HCT116 (cell line): Measurements from ENCODE around the gene BCR. TPM values are rescaled to one million over a fixed set of nuclear protein-coding genes. Genes with fewer than 3 reads are reported as not detected.

ENCODE experiments used
- ATAC-seq: fragments of 200-7000 bp; cut with Tn5 transposase; 2 replicates; pipeline ENCODE4 v1.9.1; 2020; ENCODE audit warnings: mild to moderate bottlenecking, moderate library complexity
- BruUV-seq: library from RNA; stranded (reverse); fragments of 400-500 nt; replicated peaks from 2 replicates; lab custom pipeline; 2021; lab: Mats Ljungman, UMichigan
- CTCF ChIA-PET: fragments of 300-600 bp; sonication (Branson Sonifier 250); formaldehyde crosslinking; loops from one replicate; lab custom pipeline; 2021; ENCODE audit warnings: antibody characterized with exemption; lab: Charles Lee
- POLR2A ChIA-PET: fragments of 300-600, 350-600 bp; sonication (Branson Sonifier 250); formaldehyde crosslinking; loops from one replicate; lab custom pipeline; 2021; ENCODE audit warnings: antibody characterized with exemption; lab: Charles Lee
- RAD21 ChIA-PET, 2 experiments: fragments of 300-600 bp; sonication (Branson Sonifier 250); formaldehyde crosslinking; loops; one replicate each; lab custom pipeline; 2023; ENCODE audit warnings: low total read pairs in 2 of 2; ENCODE audit not compliant: uncharacterized antibody in 2 of 2, unreplicated experiment in 2 of 2, low non-redundant PET in 1 of 2; lab: Charles Lee
- DNase-seq: peaks from one replicate; pipeline ENCODE4 v3.0.0-alpha.2; 2010; ENCODE audit warnings: low read depth, low spot score
- H2AFZ ChIP-seq: fragments of 200-600 bp; shearing (Covaris generic), sonication (generic); 2 replicates; pipeline ENCODE4 v1.6.1; 2017; ENCODE audit warnings: low read depth, mixed run types, mixed read lengths, antibody characterized with exemption, low read length; ENCODE audit not compliant: poor library complexity, severe bottlenecking
- H3K27ac ChIP-seq: 2 replicates; pipeline ENCODE4 v1.5.1; 2012; ENCODE audit warnings: low read depth, low read length
- H3K27me3 ChIP-seq: fragments of 200-600 bp; sonication (generic); 2 replicates; pipeline ENCODE4 v1.6.1; 2016; ENCODE audit warnings: mixed run types, low read length, mixed read lengths; ENCODE audit not compliant: insufficient read depth
- H3K36me3 ChIP-seq, 2 experiments: fragments of 200-500 bp in 1 of 2; fragments of 200-600 bp in 1 of 2; sonication (Bioruptor generic) in 1 of 2; sonication (generic) in 1 of 2; 2 replicates each; pipeline versions ENCODE4 v1.5.1 to v1.6.1; 2014 to 2016; ENCODE audit warnings: low read length in 2 of 2, inconsistent platforms in 1 of 2, mixed read lengths in 1 of 2, mixed run types in 1 of 2; ENCODE audit not compliant: insufficient read depth in 2 of 2, control insufficient read depth in 1 of 2
- H3K4me1 ChIP-seq, 2 experiments: fragments of 200-600 bp in 1 of 2; sonication (generic) in 1 of 2; 2 replicates each; pipeline versions ENCODE4 v1.5.1 to v1.6.1; 2012 to 2017; ENCODE audit warnings: low read length in 2 of 2, inconsistent platforms in 1 of 2, mild to moderate bottlenecking in 1 of 2, mixed read lengths in 1 of 2, mixed run types in 1 of 2, moderate library complexity in 1 of 2; ENCODE audit not compliant: insufficient read depth in 2 of 2, control insufficient read depth in 1 of 2
- H3K4me2 ChIP-seq: fragments of 200-600 bp; sonication (generic); 2 replicates; pipeline ENCODE4 v1.6.1; 2017; ENCODE audit warnings: mixed run types, low read length, mixed read lengths
- H3K4me3 ChIP-seq, 2 experiments: fragments of 200-600 bp in 1 of 2; sonication (generic) in 1 of 2; replicated peaks in 1 of 2; 2 replicates each; pipeline ENCODE4 v1.5.1; 2011 to 2016; ENCODE audit warnings: low read length in 2 of 2, control low read depth in 1 of 2, low read depth in 1 of 2, mild to moderate bottlenecking in 1 of 2, mixed read lengths in 1 of 2, mixed run types in 1 of 2
- H3K79me2 ChIP-seq: fragments of 200-600 bp; sonication (generic); 2 replicates; pipeline ENCODE4 v1.6.1; 2017; ENCODE audit warnings: mild to moderate bottlenecking, mixed run types, low read length, moderate library complexity, mixed read lengths; ENCODE audit not compliant: insufficient read depth
- H3K9ac ChIP-seq: fragments of 200-600 bp; sonication (generic); 2 replicates; pipeline ENCODE4 v1.6.1; 2016; ENCODE audit warnings: low read length, mixed read lengths
- H3K9me2 ChIP-seq: fragments of 200-600 bp; sonication (generic), shearing (Covaris generic); 2 replicates; pipeline ENCODE4 v1.6.1; 2017; ENCODE audit warnings: mixed run types, mild to moderate bottlenecking, moderate library complexity; ENCODE audit not compliant: insufficient read depth
- H3K9me3 ChIP-seq, 2 experiments: fragments of 200-500 bp in 1 of 2; fragments of 200-600 bp in 1 of 2; sonication (Bioruptor generic) in 1 of 2; sonication (generic) in 1 of 2; 2 replicates each; pipeline ENCODE4 v1.6.1; 2014 to 2017; ENCODE audit warnings: low read length in 2 of 2, mixed read lengths in 2 of 2, inconsistent platforms in 1 of 2, low read depth in 1 of 2, mild to moderate bottlenecking in 1 of 2, mixed run types in 1 of 2, moderate library complexity in 1 of 2; ENCODE audit not compliant: control insufficient read depth in 1 of 2, insufficient read depth in 1 of 2
- H4K20me1 ChIP-seq: fragments of 200-600 bp; sonication (generic), shearing (Covaris generic); 2 replicates; pipeline ENCODE4 v1.6.1; 2017; ENCODE audit warnings: mixed run types, mild to moderate bottlenecking, moderate library complexity; ENCODE audit not compliant: insufficient read depth
- CBX3 ChIP-seq: IDR thresholded peaks from 2 replicates; pipeline ENCODE4 v1.6.1; 2012; ENCODE audit warnings: low read depth
- CTCF ChIP-seq, 3 experiments: fragments of 200-600 bp in 1 of 3; sonication (generic) in 1 of 3; IDR thresholded peaks in 2 of 3; conservative IDR thresholded peaks in 1 of 3; 2 replicates each; pipeline ENCODE4 v1.5.1; 2012 to 2017; ENCODE audit warnings: low read depth in 2 of 3, low read length in 2 of 3, antibody characterized with exemption in 1 of 3, borderline replicate concordance in 1 of 3, control low read depth in 1 of 3, mild to moderate bottlenecking in 1 of 3, mixed read lengths in 1 of 3, mixed run types in 1 of 3, moderate library complexity in 1 of 3; ENCODE audit not compliant: insufficient read depth in 1 of 3
- JUND ChIP-seq: IDR thresholded peaks from 2 replicates; pipeline ENCODE4 v1.6.1; 2012
- YY1 ChIP-seq: IDR thresholded peaks from 2 replicates; pipeline ENCODE4 v1.6.1; 2011; ENCODE audit warnings: low read length, low read depth, moderate library complexity, mild to moderate bottlenecking; ENCODE audit not compliant: insufficient replicate concordance; ENCODE audit errors: extremely low read depth
- ZBTB33 ChIP-seq: IDR thresholded peaks from 2 replicates; pipeline ENCODE4 v1.6.1; 2011; ENCODE audit warnings: mild to moderate bottlenecking, low read length, moderate library complexity; ENCODE audit not compliant: insufficient replicate concordance; ENCODE audit errors: extremely low read depth
- ZFX ChIP-seq: fragments of 450-650 bp; IDR thresholded peaks from 2 replicates; pipeline ENCODE4 v1.6.1; 2017
- ZNF274 ChIP-seq: fragments of 200-500 bp; sonication (Bioruptor generic); IDR thresholded peaks from 2 replicates; pipeline ENCODE4 v1.6.1; 2014; ENCODE audit warnings: mild to moderate bottlenecking, low read depth, low read length, inconsistent platforms
- intact Hi-C: fragments of 100-400 bp; cut with micrococcal nuclease; formaldehyde crosslinking; loops from 2 replicates; pipeline ENCODE4 v1.10.0; 2022
- total RNA-seq: library from RNA; stranded (reverse); gene quantifications from one replicate; pipeline ENCODE4 v1.2.1, GENCODE V29; 2021; ENCODE audit not compliant: unreplicated experiment

The BCR gene
- total RNA-seq, 1 experiment from 2014 or later = 39.7 TPM

- no peak for TF ChIP-seq CTCF (IDR thresholded peaks at IDR 0.05 in 2 of 3, conservative IDR thresholded peaks at IDR 0.05 in 1 of 3; ENCODE audit: borderline replicate concordance in 1 of 3, insufficient read depth in 1 of 3, low read depth in 2 of 3, low read length in 2 of 3)
- TF ChIP-seq ZFX = no peak
These were observed 91.2 kb downstream of the BCR start (continued) for GRCh38 chr22:23271597-23271908.

- no peak for ATAC-seq
- CTCF ChIA-PET = no interaction called here
- DNase-seq = no peak
- Histone ChIP-seq H3K27ac (no peak overlapping the region), H3K4me1 (no peaks in the 10 kb centered on the region), H4K20me1 (no peaks in the 10 kb centered on the region), H3K9ac (no peak overlapping the region), H3K9me3 (no peaks in the 10 kb centered on the region), H3K79me2 (no peaks in the 10 kb centered on the region), H2AFZ (no peak overlapping the region), H3K4me2 (no peak overlapping the region), H3K36me3 (peaks cover 9 to 18% of the 10 kb centered on the region in 2 experiments; a peak in 3 of 4 replicates)
- RAD21 ChIA-PET = no interaction called here
- BruUV-seq = no TSS peak
- POLR2A ChIA-PET = no interaction called here
- no peak for TF ChIP-seq ZBTB33
- no peak for TF ChIP-seq YY1
- no peak for TF ChIP-seq ZFX
- TF ChIP-seq JUND = no peak
- no peak for TF ChIP-seq ZNF274
- no peak for TF ChIP-seq CBX3
- TF ChIP-seq, all 23 proteins: peak for 0
- H3K4me3 ChIP-seq = no peak overlapping the region
- H3K27me3 ChIP-seq = no peaks in the 10 kb centered on the region
- intact Hi-C loops = no loop called here
- H3K9me2 ChIP-seq = no peaks in the 10 kb centered on the region
These were observed 92.1 kb downstream of the BCR start for GRCh38 chr22:23272371-23272770.
